ENCODE results near the gene GRM7. TPM values are rescaled to one million over a fixed set of nuclear protein-coding genes. Genes with fewer than 3 reads are reported as not detected.

GRM7 gene
- total RNA-seq, 1 experiment from 2014 or later: not detected

DNA sequence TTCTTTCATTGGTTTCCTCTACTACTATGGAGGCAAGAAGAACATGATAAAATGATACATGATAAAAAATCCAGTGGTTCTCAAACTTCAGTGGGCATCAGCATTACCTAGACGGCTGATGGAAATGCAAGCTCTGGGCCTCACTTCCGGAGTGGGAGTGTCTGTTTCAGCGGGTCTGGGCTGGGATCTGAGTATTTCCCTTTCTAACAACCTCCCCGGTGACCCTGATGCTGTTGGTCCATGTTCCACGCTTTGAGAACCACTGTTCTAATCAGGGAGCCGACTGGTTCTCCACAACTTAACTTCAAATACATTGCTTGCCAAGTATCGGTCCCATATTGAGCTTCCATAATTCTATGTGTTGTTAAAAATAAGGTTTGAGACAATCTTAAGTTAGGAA, 928.4 kb downstream of the GRM7 start:
- H3K27ac ChIP-seq: no peak overlapping the region
- H3K4me1 ChIP-seq (replicated peaks): no peaks in the 10 kb centered on the region
- H3K36me3 ChIP-seq: no peaks in the 10 kb centered on the region
- H3K4me3 ChIP-seq: no peak overlapping the region
- no peaks in the 10 kb centered on the region for H3K9me3 ChIP-seq (replicated peaks)
- H3K27me3 ChIP-seq (replicated peaks): no peaks in the 10 kb centered on the region
- no peak for DNase-seq (ENCODE audit: low read depth in 1 of 2, low spot score in 2 of 2)

DNA sequence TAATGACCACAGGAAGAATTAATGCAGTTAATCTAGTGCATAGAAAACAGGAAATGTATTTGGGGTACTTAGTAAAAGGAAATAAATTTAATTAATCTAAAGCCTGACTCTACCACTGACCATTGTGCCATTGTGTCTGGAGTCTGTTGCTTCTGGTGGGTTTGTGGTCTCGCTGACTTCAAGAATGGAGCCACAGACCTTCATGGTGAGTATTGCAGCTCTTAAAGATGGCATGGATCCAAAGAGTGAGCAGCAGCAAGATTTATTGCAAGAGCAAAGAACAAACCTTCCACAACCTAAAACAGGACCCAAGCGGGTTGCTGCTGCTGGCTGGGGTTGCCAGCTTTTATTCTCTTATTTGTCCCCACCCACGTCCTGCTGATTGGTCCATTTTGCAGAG, 929.2 kb downstream of the GRM7 start:
- H3K27me3 ChIP-seq (replicated peaks): no peaks in the 10 kb centered on the region
- no peak overlapping the region for H3K4me3 ChIP-seq
- DNase-seq (ENCODE audit: low read depth in 1 of 2, low spot score in 2 of 2): no peak
- H3K9me3 ChIP-seq (replicated peaks): no peaks in the 10 kb centered on the region
- H3K4me1 ChIP-seq (replicated peaks): no peaks in the 10 kb centered on the region
- no peak overlapping the region for H3K27ac ChIP-seq
- no peaks in the 10 kb centered on the region for H3K36me3 ChIP-seq

All from SJSA1 (cell line).